Right kidney (tissue), 9 donors: ENCODE measurements around the gene MAPRE3.
"Not testable (repeated sequence)": the region's sequence is repeated elsewhere in the genome, so short reads cannot be mapped to it uniquely, and the experiment has no call there.

Experiments
- DNase-seq: peaks from one replicate; pipeline ENCODE4 v3.0.0-alpha.2; 2016
- long read RNA-seq, 8 donors: transcript quantifications; one replicate each; lab custom pipeline, GENCODE V29; 2026

Gene MAPRE3
- long read RNA-seq, donor 1, partial matches to known transcripts = 0 of 5 reads
- long read RNA-seq, donor 1, other reads (novel, unspliced or antisense) = 0 of 5 reads
- long read RNA-seq, donor 2, partial matches to known transcripts = 0 of 2 reads
- long read RNA-seq, donor 2, other reads (novel, unspliced or antisense) = 0 of 2 reads
- long read RNA-seq, donor 3, partial matches to known transcripts = 0 of 1 reads
- long read RNA-seq, donor 3, other reads (novel, unspliced or antisense) = 0 of 1 reads
- long read RNA-seq, donor 4, partial matches to known transcripts = 0 of 3 reads
- long read RNA-seq, donor 4, other reads (novel, unspliced or antisense) = 0 of 3 reads
- long read RNA-seq, donor 5, transcript MAPRE3-203 (7 exons, 1,801 nt) = major isoform, 5 of 5 reads
- long read RNA-seq, donor 5, partial matches to known transcripts = 0 of 5 reads
- long read RNA-seq, donor 5, other reads (novel, unspliced or antisense) = 0 of 5 reads
- long read RNA-seq, donor 6, partial matches to known transcripts = 0 of 3 reads
- long read RNA-seq, donor 6, other reads (novel, unspliced or antisense) = 0 of 3 reads
- long read RNA-seq, donor 7, partial matches to known transcripts = 0 of 4 reads
- long read RNA-seq, donor 7, other reads (novel, unspliced or antisense) = 0 of 4 reads
- long read RNA-seq, donor 8, partial matches to known transcripts = 0 of 2 reads
- long read RNA-seq, donor 8, other reads (novel, unspliced or antisense) = 0 of 2 reads

DNA sequence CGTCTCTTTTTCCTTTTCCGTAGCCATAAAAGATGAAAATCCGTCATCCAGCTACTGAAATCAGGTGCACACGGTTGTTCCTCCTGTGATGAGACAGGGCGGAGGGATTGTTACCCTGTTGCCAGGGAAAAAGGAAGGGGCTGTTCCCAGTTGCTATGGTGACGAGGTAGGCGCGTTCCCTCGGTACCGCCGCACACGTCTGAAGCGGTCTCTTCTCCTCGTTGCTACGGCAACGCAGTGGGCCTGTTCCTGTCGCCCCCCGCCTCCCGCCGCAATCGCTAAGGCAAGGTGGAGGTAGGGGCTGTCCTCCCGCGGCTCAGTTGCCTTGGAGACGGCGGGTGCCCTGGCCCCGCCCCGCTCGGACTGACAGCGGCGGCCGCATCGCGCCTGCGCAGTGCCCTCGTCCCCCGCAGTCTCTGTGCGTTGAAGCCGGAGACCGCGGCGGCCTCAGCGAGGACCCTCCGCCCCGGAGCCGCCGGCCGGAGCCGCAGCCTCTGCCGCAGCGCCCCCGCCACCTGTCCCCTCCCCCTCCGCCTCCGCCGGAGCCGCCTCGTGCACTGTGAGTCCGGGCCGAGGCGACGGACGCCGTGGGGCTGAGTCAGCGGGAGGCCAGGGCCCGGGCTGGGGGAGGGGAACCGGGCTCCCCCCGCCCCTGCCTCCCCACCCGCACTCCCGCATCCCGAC is at the start of gene MAPRE3:
Gene MAPRE3 (plus strand): TSS at position 394 of the 684 bp plus-strand sequence. CDS start 51,582 bp downstream, outside the sequence.
- peak; percentile 92 for DNase-seq

DNA sequence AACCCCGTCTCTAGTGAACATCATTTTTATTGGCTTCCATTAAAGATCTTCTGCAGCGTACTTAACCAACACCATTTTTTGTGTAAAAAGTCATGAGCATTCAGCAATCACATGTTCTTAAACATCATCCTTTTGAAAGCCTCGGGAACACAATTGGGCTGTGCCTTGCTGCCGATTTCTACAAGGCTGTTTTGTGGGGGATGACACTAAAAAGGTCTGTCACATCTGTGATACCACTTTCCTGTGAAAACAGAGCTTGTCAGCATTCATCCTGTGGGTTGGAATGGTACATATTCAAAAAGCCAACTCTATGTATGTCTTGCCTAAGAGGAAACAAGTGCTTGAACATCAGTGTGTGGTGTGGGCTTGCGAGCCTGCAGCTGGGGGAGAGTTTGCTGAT is 49.1 kb upstream of the MAPRE3 start:
- no peak for DNase-seq

DNA sequence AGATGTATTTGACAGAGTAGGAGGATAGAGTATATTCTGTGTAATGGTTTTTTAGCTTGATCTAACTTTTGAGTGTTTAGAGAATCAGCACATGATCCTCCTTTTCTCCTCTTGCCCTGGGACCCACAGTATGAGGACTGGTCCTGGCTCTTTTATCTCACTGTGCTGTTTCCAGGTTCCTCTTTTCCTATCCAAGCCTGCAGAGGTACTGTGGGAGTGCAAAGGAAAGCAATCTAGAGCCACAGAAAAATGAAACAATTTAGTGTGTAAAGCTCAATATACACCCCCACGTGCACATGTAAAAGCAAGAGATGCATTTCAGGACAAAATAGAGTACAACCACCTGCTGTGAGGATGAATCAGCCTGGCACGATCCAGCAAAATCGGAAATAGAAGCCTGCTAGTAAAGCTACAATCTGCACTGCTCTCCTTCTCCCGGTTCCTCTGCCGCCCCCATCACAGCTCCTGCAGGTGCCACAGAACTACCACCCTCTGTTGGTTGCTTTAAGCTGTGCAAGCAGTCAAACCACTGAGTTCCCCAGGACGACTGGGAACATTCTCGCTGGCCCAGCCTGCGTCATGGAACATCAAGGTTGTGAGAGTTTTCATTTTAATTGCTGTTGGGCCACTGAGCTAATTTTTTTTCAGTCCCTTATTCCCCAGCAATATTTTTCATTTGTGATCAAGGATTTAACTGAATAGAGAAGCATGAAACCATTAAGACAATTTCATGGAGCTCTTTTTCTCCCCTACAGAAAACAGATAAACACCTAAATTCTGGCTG is 47.8 kb upstream of the MAPRE3 start:
- DNase-seq = no peak

DNA sequence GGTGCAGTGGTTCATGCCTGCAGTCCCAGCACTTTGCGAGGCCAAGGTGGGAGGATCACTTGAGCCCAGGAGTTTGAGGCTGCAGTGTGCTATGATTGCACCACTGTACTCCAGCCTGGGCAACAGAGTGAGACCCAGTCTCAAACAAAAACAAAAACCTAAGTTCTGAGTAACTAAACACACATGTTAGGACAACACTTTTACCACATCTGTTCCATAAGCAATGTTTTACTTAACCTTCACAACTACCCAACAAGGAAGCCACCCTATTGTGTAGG is 47.3 kb upstream of the MAPRE3 start:
- not testable (repeated sequence) for DNase-seq

DNA sequence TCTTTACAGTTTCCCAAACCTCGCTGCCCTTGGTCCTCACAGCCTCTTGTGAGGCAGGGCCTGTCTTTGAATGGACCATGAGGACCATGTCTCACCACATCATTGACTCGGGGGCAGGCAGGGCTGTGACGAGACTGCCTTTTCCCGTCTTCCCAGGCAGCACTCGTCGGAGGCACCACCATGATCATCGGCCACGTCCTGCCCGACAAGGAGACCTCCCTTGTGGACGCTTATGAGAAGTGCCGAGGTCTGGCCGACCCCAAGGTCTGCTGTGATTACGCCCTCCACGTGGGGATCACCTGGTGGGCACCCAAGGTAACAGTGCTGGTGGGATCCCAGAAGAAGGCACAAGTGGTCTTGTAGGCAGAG is 45.7 kb upstream of the MAPRE3 start:
- DNase-seq = no peak

- no peak for DNase-seq
Measured at GRCh38 chr2:26925100-26925791, 45.2 kb upstream of the MAPRE3 start.

DNA sequence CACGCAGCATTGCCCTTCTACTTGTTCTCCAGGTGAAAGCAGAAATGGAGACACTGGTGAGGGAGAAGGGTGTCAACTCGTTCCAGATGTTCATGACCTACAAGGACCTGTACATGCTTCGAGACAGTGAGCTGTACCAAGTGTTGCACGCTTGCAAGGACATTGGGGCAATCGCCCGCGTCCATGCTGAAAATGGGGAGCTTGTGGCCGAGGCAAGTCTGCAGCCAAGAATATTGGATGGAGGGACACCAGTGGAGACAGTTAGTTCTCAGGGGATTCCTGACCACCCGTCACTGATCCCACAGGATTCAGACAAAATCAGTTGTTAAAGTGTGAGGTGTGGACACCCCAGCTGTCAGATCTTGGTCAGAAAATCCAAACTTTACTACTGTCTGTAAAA is 43.2 kb upstream of the MAPRE3 start:
- no peak for DNase-seq

DNA sequence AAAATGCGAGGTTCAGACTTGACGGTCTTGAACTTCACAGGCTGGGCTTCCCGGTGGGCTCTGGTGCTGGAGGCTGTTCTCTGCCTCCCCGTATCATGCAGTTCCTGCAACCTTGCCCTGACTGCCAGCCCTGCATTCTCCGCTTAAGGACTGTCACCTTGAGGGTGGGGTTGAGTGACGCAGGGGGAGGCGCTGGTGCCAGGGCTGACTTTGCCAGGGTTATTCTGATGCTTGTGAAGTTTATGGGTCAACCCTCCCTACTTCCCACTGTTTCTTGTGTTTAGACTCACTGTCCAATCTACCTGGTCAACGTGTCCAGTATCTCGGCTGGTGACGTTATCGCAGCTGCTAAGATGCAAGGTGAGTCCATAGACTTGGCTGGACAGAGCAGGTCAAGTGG is 37.5 kb upstream of the MAPRE3 start:
- no peak for DNase-seq

DNA sequence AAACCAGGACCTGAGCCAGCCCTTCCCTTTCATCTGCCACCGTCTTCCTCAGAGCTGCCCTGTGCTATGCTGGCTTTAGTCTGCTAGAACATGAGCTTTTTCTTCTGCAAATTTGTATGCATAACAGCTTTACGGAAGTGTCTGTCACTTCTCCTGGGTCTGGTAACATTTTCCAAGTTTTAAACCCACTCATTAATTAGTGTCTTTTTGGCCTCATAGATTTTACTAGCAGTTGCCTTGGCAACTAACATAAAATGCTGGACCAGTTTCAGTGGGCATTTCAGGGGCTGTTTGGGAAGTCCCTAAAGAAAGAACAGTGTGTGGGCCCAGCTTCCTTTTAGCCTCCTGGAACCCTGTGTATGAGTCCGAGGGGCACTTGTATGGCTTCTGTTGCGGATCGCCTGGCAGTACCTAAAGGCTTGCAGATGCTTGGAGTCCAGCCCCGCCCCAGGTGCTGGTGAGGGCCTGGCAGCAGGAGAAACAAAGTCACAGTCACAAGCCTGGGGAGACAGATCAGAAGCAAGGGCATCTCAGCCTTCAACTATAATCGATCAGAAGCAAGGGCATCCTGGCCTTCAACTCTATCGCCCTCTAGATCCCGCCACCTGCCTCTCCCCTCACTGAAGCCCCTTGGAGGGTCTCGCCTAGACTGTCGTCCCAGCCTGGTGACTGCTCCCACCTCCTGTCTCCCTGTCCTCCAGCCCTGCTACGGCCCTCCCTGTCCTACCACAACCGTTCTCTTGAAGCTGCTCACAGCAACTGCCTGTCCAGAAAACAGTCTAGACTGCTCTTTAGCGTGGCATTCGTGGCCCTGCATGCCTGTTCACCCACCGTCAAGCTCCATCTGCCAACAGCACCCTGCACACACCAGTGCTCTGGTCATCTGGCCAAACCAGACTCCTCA is 36.8 kb upstream of the MAPRE3 start:
- DNase-seq = no peak

- no peak for DNase-seq
Measured at GRCh38 chr2:26934335-26934724, 36.1 kb upstream of the MAPRE3 start.

GRCh38 chr2:26934985-26935384 is 35.5 kb upstream of the MAPRE3 start:
- DNase-seq = no peak

- DNase-seq = no peak
Measured at GRCh38 chr2:26936855-26937254, 33.6 kb upstream of the MAPRE3 start.

DNA sequence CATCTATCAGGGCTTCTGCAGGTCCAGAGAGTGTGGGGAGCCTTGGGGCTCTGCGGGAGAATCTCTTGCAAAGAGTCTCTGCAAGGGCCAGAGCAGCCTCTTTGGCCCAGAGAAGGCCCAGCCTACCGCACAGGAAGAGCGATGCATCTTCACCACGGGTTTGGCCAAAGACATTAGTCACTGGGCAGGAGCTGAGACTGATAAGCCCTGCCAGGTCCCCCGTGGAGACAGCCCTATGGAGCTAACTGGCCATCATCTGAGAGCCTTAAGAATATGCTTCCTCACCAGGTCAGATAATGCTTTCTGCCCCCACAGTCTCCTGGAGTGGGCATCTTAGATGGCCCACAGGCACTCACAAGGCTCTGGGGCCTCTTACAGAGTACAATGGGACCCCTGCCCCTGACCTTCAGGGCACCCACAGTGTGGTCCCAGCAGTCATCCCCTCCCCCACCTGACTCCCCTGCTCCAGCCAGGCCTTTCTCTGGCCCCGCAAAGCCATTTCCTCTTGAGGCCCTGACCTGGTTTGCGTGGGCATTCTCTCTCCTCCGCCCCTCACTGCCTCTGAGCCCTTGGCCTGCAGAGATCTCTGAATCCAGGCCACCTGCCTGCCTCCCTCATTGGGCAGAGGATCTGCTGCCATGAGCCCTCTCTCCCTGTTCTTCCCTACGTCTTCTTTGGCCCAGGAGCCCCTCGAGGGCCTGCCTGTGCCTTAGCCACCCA is 31.9 kb upstream of the MAPRE3 start:
- DNase-seq = no peak

GRCh38 chr2:26940001-26940400 is 30.4 kb upstream of the MAPRE3 start:
- DNase-seq = no peak

- no peak for DNase-seq
Measured at GRCh38 chr2:26941486-26941885, 29.0 kb upstream of the MAPRE3 start.

GRCh38 chr2:26942543-26943295 is 27.7 kb upstream of the MAPRE3 start:
- DNase-seq = peak; percentile 54

DNA sequence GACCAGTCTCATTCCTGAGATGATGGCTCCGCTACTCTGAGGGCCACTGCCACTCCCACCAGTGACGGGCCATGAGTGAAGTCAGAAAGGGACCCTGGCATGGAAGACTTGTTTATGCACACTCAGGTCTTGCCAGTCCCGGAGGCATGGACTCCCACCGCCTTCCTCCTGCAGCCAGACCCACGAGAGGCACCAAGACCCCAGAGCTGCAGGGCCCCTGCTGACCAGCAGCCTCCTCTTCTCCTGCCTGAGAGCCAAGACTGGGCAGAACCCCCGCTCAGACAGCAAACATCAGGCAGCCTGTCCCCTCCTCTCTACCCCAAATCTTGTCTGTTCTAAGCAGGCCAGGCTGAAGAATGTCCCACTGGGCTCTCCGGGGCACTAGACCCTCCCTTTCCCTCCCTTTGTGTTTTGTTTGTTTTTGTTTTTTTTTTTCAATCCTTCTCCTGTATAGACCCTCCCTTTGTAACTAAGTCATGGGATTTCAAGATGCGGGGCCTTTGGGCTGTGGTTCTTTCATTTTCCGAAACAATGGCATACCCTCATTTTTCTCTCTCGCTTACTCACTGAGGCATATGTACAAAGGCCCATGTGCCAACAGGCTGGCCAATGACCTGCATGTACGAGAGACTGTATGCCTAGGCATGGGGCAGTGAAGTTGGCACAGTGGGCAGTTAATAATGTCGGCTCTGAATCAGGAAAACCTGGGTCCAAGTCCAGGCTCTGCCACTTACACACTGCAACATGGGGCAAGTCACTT is 24.3 kb upstream of the MAPRE3 start:
- DNase-seq = no peak
